ENCODE data around the gene EFCAB8.

EFCAB8 gene

GRCh38 chr20:32924781-32925180 is 66.1 kb downstream of the EFCAB8 start:
- no peak for TF ChIP-seq CTCF (IDR thresholded peaks at IDR 0.05; ENCODE audit: insufficient read depth, low read depth, low read length, missing control alignments)
- DNase-seq (ENCODE audit: low read depth) = no peak
- no peak overlapping the region for H3K4me3 ChIP-seq (ENCODE audit: low read length)

- DNase-seq (ENCODE audit: low read depth) = no peak
- no peak overlapping the region for H3K4me3 ChIP-seq (ENCODE audit: low read length)
- no peak for TF ChIP-seq CTCF (IDR thresholded peaks at IDR 0.05; ENCODE audit: insufficient read depth, low read depth, low read length, missing control alignments)
Observed at GRCh38 chr20:32925481-32926196, 66.9 kb downstream of the EFCAB8 start.

- H3K4me3 ChIP-seq (ENCODE audit: low read length) = no peak overlapping the region
- no peak for DNase-seq (ENCODE audit: low read depth)
- no peak for TF ChIP-seq CTCF (IDR thresholded peaks at IDR 0.05; ENCODE audit: insufficient read depth, low read depth, low read length, missing control alignments)
Observed at GRCh38 chr20:32929162-32929561, 70.4 kb downstream of the EFCAB8 start.

- DNase-seq (ENCODE audit: low read depth) = no peak
- TF ChIP-seq CTCF (IDR thresholded peaks at IDR 0.05; ENCODE audit: insufficient read depth, low read depth, low read length, missing control alignments) = no peak
- H3K4me3 ChIP-seq (ENCODE audit: low read length) = no peak overlapping the region
Observed at GRCh38 chr20:32930181-32930580, 71.5 kb downstream of the EFCAB8 start.

GRCh38 chr20:32930701-32931100 is 72.0 kb downstream of the EFCAB8 start:
- TF ChIP-seq CTCF (IDR thresholded peaks at IDR 0.05; ENCODE audit: insufficient read depth, low read depth, low read length, missing control alignments) = no peak
- no peak overlapping the region for H3K4me3 ChIP-seq (ENCODE audit: low read length)
- DNase-seq (ENCODE audit: low read depth) = no peak

- no peak overlapping the region for H3K4me3 ChIP-seq (ENCODE audit: low read length)
- no peak for DNase-seq (ENCODE audit: low read depth)
- TF ChIP-seq CTCF (IDR thresholded peaks at IDR 0.05; ENCODE audit: insufficient read depth, low read depth, low read length, missing control alignments) = no peak
Observed at GRCh38 chr20:32934580-32934979, 75.9 kb downstream of the EFCAB8 start.
